GM19023 (cell line): Measurements from ENCODE around the gene GPR160.

Experiments
- ATAC-seq: cut with Tn5 transposase; IDR thresholded peaks from one replicate; pipeline ENCODE4 v1.9.1; 2021; ENCODE audit warnings: mild to moderate bottlenecking, moderate library complexity; ENCODE audit not compliant: unreplicated experiment

GPR160 gene

GRCh38 chr3:170063691-170064090 lies 25.9 kb downstream of the GPR160 start:
- no peak for ATAC-seq

DNA sequence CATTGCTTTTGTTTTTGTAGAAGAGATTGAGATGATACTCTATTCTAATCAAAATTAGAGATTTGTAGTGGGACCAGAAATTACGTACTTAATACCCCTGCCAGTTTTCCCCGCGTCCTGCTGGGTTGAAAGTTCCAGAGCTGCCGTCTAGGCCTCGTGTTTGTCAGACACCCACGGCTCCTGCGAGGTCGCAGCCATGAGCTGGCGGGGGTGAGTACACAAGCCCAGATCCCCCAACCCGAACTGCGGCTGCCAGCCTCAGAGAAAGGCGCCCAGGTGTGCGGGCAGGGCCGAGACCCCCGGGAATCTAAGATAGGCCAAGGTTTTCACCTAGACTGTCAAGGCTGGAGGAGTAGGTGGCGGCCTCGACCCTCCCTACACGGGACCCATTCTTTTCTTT lies 26.3 kb downstream of the GPR160 start:
- no peak for ATAC-seq

DNA sequence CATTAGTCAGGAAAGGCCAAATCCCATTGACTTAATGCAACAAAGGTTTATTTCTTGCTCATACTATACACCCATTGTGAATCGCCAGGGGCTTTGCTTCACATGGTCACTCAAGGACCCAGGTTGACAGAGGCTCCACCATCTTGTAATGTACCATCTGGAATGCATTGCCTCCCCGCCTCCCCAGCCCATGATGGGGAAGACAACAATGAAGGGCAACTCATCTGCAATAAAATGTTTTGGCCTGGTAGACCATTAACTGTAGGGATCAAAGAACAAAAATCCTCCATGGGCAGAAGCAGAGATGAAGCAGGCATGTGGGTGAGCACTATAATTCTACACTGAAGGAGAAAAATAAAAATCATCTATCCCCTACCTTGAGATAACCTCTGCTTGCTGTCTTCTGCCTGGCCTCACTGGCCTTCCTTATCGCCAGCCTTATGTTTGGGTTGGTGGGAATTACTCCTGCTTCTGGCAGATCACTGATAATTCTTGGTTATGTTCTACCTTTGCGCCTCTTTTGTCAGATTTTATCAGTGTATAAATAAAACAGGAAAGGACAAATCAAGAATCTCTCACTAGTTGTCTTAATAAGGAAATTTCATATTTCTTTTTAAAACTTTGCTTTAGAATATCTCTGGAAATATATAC lies 37.8 kb downstream of the GPR160 start:
- no peak for ATAC-seq

DNA sequence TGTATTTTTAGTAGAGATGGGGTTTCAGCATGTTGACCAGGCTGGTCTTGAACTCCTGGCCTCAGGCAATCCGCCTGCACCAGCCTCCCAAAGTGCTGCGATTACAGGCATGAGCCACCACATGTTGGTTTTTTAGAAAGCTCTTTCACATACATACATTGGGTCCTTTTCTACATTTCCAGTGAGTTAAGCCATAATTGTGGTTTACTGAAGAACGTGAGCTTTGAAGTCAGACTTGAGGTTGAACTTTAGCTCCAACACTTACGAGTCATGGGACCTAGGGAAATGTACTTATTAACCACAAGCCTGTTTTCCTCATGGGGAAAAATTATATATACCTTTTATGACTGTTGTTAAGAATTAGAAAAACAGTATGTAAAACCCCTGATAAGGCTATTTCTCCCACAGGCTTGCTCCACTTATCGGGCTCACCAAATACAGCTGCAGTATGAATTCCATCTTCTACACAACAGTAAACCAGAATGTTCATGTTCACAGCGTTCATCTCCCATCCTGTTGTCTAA lies 39.0 kb downstream of the GPR160 start:
- no peak for ATAC-seq

- ATAC-seq = no peak
Observed at GRCh38 chr3:170077361-170077760, 39.6 kb downstream of the GPR160 start.

DNA sequence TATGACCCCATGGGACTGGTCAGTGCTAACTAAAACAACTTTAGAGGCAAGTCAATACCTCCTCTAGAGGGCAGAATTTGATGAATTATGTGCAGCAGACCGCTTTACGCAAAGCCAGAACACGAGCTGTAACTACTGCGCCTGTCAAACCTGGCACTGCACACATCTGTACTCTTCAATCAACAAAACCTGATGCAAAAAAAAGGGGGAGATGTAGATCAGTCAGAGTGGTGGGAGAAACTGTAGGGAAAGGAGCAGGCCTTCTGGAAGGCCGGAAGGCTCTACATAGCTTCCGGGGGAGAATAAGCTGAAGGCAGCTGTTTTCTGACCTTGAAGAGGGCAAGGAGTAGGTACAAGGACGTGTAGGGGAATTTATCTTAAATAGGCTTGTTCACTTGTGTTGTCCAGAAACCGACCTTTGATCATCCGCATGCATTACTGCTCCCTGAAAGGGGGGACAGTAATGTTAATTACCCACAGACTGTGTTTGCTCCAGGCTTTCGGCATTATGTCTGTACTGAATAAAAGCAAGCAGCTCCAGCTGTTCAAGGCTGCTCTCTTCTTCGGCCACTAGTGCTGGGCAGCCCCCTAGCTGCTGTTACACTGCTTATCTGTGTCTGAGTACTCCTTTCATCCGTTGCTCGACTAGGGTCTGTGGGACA lies 41.0 kb downstream of the GPR160 start:
- ATAC-seq = no peak

GRCh38 chr3:170079536-170080165 lies 41.9 kb downstream of the GPR160 start:
- no peak for ATAC-seq

GRCh38 chr3:170080605-170081004 lies 42.8 kb downstream of the GPR160 start:
- no peak for ATAC-seq

DNA sequence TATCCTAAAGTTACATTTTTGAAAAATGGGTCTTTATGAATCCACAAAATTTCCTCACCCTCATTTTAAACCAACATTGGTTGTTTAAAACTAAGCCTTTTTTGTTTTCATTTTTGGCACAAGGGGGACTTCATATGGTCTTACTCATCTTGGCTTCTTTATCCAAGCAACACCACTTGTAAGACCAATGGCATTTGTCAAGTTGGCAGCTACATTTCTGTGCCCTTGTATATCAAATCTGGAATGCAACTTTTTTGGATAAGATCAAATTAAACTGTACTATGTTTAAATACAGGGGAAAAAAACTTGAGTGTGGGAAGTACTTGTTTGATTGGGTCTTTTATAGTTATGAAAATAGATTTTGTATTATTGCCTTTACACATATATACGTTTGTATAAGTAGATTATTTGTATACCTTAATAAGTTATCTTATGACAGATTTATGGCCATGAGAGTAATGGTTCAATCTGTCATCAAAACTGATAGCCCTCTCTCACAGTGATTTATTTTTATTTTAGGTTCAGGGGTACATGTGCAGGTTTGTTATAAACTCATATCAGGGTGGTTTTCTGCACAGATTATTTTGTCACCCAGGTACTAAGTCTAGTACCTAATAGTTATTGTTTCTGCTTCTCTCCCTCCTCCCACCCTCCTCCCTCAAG lies 43.4 kb downstream of the GPR160 start:
- ATAC-seq = no peak

DNA sequence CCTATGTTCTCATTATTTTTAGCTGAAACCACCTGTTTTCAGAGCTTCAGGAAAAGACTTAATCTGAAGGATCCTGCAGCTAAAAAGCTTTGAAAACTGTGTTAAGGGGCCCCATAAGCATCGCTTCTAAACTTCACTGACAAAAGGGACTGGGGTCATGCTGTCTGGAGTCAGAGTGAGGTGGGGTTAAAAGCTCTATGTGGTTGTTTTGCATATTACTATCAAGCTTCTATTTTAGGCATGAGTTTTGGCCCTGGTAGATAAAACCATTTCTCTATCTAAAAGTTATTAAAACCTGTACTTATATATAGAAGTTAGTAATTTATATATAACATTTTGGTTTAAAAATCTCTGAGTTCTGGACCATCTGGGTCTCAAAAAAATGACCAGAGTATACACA lies 45.5 kb downstream of the GPR160 start:
- no peak for ATAC-seq

DNA sequence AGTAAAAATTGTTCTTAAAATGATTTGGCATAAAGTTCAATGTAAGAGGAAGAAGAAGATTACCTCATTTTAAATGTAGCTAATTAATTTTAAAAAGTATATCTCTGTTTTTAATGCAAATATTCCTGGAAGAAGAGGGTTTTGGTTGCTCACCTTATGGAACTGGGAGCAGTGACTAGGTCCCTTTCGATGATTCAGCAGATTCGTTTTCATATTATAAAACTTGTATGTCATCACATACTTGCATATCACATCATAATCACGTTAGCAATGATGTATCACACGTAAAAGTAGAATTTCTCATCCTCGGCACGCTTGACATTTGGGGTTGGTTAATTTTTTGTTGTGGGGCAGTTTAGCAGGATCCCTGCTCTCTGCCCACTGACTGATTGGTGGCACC lies 47.6 kb downstream of the GPR160 start:
- no peak for ATAC-seq

- no peak for ATAC-seq
Observed at GRCh38 chr3:170089862-170090600, 52.2 kb downstream of the GPR160 start.

GRCh38 chr3:170090601-170090981 lies 52.8 kb downstream of the GPR160 start:
- no peak for ATAC-seq

- ATAC-seq = no peak
Observed at GRCh38 chr3:170092907-170093306, 55.1 kb downstream of the GPR160 start.

- no peak for ATAC-seq
Observed at GRCh38 chr3:170095771-170096170, 58.0 kb downstream of the GPR160 start.

DNA sequence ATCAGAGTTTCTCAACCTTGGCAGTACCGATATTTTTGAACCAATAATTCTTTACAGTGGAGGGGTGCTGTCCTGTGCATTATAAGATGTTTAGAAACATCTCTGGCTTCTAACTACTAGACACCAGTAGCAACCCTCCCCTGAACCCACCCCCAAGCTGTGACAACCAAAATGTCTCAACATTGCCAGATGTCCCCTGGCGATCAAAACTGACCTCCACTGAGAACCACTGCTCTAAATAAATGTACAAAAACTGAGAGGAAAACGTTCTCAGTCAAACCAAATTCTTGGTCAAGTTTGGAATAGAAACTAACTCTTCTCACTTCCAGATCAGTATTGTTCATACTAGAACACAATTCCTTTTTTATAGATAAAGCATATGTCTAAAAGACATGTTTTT lies 58.5 kb downstream of the GPR160 start:
- no peak for ATAC-seq

- no peak for ATAC-seq
Observed at GRCh38 chr3:170098753-170099152, 61.0 kb downstream of the GPR160 start.

DNA sequence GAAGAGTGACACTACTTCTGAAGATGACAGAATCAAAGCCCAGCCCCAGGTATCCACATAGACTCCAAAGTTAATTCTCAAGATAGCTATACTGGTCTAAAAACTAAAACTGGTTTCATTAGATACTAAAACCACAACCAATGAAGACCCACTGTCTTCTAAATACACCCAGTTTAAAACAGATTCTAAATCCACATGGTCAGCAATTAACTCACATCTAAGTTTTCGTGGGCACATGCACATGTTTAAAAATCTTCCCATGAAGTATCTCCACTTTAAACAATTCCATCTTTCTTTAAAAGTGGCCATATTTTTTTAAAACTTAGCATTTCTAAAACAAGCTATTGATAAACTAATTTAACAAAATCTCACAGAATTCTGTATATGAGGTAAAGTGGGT lies 63.1 kb downstream of the GPR160 start:
- ATAC-seq = no peak

DNA sequence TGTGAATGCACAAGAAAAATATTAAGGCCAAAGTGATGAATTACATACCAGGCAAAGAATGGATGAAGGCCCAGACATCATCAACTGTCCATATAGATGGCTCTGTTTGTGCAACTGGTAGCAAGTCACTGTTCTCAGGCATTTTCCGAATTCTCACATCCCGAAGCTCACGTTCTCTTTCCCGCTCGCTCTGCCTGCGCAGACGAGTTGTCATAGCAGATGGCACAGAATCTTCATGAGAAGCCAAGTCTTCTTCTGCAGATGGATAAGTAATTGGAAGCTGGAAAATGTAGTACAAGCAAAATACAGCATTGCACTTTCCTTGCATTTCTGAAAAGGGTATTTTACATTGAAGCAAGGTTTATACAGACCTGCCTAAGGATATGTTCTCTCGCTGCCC lies 64.6 kb downstream of the GPR160 start:
- no peak for ATAC-seq

DNA sequence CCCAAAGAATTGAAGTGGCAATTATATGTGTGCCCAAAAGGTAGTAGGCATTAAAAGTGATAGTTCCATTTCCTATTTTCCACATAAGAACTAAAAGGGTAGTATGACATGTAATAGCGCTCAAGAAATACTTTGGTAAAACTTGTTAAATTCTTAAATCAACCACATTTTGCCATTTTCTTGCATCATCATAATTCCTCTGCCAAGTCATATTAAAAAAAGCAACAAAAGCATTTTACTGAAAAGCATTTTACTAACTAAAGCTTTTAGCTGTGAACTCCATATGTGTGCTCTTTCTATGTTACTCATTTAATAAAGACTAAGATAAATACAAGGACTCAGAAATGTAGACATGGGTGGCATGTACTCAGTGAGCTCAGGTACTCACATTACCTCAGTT lies 70.1 kb downstream of the GPR160 start:
- ATAC-seq = no peak

DNA sequence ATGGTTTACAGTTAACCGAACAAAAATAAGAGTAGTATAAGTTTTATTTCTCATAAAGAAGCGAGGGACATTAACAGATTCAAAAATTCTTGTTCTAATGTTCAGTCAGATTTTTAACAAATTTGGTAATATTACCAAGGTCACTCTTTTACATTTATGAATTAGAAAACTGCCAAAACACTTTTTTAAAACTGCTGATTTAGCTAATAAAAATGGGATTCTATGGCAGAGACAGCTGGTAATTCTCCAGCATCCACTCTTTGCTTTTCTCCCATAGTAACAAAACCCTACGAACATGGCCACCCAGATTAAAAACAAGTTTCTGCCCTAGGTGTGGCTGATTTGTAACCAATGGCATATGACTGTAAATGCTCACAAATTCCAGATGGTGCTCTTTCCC lies 71.2 kb downstream of the GPR160 start:
- ATAC-seq = no peak
